HEK293T (cell line): ENCODE measurements around the gene MRPL10.

ENCODE experiments used
- CTCF ChIA-PET: fragments of 350-600 bp; formaldehyde crosslinking; extraction: SDS; loops from one replicate; lab custom pipeline; 2021; ENCODE audit warnings: antibody characterized with exemption, inconsistent platforms; lab: Yijun Ruan, JAX
- POLR2A ChIA-PET: fragments of 350-600 bp; formaldehyde crosslinking; extraction: SDS; loops from one replicate; lab custom pipeline; 2020; ENCODE audit warnings: antibody characterized with exemption, inconsistent platforms; lab: Yijun Ruan, JAX
- DNase-seq: peaks from one replicate; pipeline ENCODE4 v3.0.0; 2012; ENCODE audit warnings: mixed read lengths; ENCODE audit errors: extremely low spot score
- ARNT ChIP-seq: fragments of 450-650 bp; IDR thresholded peaks from 2 replicates; pipeline ENCODE4 v1.6.1; 2017; ENCODE audit warnings: mild to moderate bottlenecking
- BHLHE40 ChIP-seq: fragments of 450-650 bp; IDR thresholded peaks from 2 replicates; pipeline ENCODE4 v1.6.1; 2016; ENCODE audit warnings: mild to moderate bottlenecking, moderate library complexity, borderline replicate concordance
- CTBP1 ChIP-seq: fragments of 450-650 bp; IDR thresholded peaks from 2 replicates; pipeline ENCODE4 v1.6.1; 2016; ENCODE audit warnings: borderline replicate concordance
- ELF4 ChIP-seq: fragments of 450-650 bp; IDR thresholded peaks from 2 replicates; pipeline ENCODE4 v1.6.1; 2017; ENCODE audit warnings: antibody characterized with exemption
- FOXA1 ChIP-seq: fragments of 450-650 bp; IDR thresholded peaks from 2 replicates; pipeline ENCODE4 v1.6.1; 2016; ENCODE audit warnings: mild to moderate bottlenecking
- FOXK2 ChIP-seq: fragments of 450-650 bp; IDR thresholded peaks from 2 replicates; pipeline ENCODE4 v1.6.1; 2016; ENCODE audit warnings: mild to moderate bottlenecking
- FOXM1 ChIP-seq: fragments of 450-650 bp; IDR thresholded peaks from 2 replicates; pipeline ENCODE4 v1.6.1; 2017; ENCODE audit warnings: mild to moderate bottlenecking, borderline replicate concordance
- HDGF ChIP-seq: fragments of 450-650 bp; IDR thresholded peaks from 2 replicates; pipeline ENCODE4 v1.6.1; 2017; ENCODE audit warnings: antibody characterized with exemption, borderline replicate concordance
- L3MBTL2 ChIP-seq: fragments of 450-650 bp; conservative IDR thresholded peaks from 2 replicates; pipeline ENCODE4 v1.6.1; 2016; ENCODE audit warnings: mild to moderate bottlenecking
- LEF1 ChIP-seq: fragments of 450-650 bp; IDR thresholded peaks from 2 replicates; pipeline ENCODE4 v1.6.1; 2017; ENCODE audit warnings: mild to moderate bottlenecking, borderline replicate concordance
- NFRKB ChIP-seq: fragments of 450-650 bp; IDR thresholded peaks from 2 replicates; pipeline ENCODE4 v1.6.1; 2016; ENCODE audit warnings: mild to moderate bottlenecking, moderate library complexity
- SP1 ChIP-seq: fragments of 450-650 bp; IDR thresholded peaks from 2 replicates; pipeline ENCODE4 v1.6.1; 2017
- SUZ12 ChIP-seq: fragments of 450-650 bp; IDR thresholded peaks from 2 replicates; pipeline ENCODE4 v1.6.1; 2016; ENCODE audit warnings: mild to moderate bottlenecking
- TARDBP ChIP-seq: fragments of 450-650 bp; IDR thresholded peaks from 2 replicates; pipeline ENCODE4 v1.6.1; 2016
- ZNF384 ChIP-seq: fragments of 450-650 bp; IDR thresholded peaks from 2 replicates; pipeline ENCODE4 v1.6.1; 2016
- TF ChIP-seq, protein P1 (sequence below): fragments of 450-650 bp; IDR thresholded peaks from 2 replicates; pipeline ENCODE4 v1.6.1; 2016

Gene MRPL10

DNA sequence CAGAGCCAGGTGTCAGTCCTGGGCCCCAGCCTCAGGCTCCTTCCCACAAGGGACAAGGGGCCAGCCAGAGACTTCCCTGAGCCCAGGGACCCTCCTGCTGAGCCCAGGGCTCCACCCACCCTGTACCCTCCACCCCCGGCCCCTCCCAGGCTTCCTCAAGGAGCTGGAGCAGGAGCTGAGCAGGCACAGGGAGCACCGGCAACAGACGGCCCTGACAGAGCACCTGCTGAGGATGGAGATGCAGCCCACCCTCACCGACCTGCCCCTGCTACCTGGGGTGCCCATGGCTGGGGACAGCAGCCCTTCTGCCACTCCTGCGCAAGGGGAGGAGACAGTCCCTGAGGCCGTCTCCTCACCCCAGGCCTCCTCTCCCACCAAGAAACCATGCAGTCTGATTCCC lies 5.3 kb upstream of the MRPL10 start:
- ChIA-PET CTCF (interaction anchor here (0.6 to 2.0 kb wide), 2 partner anchors 53 to 69 kb away, joined by 3 to 6 read pairs; no protein-coding TSS in a partner anchor), POLR2A (interaction anchor here (1.3 to 1.4 kb wide), 2 partner anchors 55 to 59 kb away, joined by 3 to 5 read pairs; partner anchors contain the start of gene SP2)
- TF ChIP-seq HDGF (no peak), NFRKB (no peak), LEF1 (no peak), FOXK2 (no peak), L3MBTL2 (no peak), FOXM1 (no peak), FOXA1 (no peak)
- TF ChIP-seq, protein P1, sequence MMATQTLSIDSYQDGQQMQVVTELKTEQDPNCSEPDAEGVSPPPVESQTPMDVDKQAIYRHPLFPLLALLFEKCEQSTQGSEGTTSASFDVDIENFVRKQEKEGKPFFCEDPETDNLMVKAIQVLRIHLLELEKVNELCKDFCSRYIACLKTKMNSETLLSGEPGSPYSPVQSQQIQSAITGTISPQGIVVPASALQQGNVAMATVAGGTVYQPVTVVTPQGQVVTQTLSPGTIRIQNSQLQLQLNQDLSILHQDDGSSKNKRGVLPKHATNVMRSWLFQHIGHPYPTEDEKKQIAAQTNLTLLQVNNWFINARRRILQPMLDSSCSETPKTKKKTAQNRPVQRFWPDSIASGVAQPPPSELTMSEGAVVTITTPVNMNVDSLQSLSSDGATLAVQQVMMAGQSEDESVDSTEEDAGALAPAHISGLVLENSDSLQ = no peak
- no peak for DNase-seq

DNA sequence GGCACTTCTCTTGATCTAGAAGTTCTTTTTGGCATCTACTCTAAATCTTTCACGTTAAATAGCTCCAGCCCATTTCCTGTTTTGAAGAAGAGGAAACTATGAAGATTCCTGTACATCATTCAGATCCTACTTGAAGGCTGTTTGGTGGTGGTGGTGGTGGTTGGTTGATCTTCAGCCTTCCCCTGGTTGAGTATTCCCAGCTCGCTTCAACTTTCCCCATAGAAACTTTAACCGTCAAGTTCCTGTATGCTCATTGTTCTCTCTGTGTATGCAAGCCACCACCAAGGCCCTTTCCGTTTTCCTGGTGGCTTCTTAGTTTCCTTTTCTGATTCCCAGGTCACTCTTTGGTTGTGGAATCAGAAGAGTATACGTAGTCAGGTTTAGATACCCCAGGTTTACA lies 3.4 kb upstream of the MRPL10 start:
- ChIA-PET POLR2A (interaction anchor here (1.5 kb wide), 1 partner anchor 13 kb away, joined by 5 read pairs; the partner anchor contains the start of gene OSBPL7), CTCF (interaction anchor here (1.0 to 1.1 kb wide), 2 partner anchors 9 to 13 kb away, joined by 3 read pairs; no protein-coding TSS in a partner anchor)
- TF ChIP-seq TARDBP (no peak), HDGF (no peak), ZNF384 (no peak), FOXA1 (no peak), ARNT (no peak), SP1 (no peak), ELF4 (no peak), BHLHE40 (no peak), SUZ12 (no peak)
- DNase-seq = no peak

DNA sequence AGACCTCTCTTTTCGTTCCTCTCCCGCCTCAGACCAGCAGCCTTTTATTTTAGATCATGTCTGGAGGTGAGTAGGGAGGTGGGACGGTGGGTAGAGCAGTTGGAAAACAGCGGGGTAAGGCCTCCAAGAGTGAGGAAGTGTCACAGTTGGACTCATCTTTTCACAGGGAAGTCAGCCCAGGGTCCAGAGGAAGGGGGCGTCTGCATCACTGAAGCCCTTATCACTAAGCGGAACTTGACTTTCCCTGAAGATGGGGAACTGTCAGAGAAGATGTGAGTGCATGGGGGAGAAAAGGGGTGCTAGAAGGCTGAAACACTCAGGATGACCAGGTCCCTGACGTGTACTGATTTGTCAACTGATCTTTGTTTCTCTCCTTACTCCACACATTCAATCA lies 590 bp upstream of the MRPL10 start:
- ChIA-PET CTCF (interaction anchor here (0.6 to 1.4 kb wide), 6 partner anchors 9 to 115 kb away, joined by 3 to 8 read pairs (median 3); partner anchors contain the start of gene SCRN2), POLR2A (interaction anchor here (0.6 to 2.6 kb wide), 34 partner anchors 8 to 277 kb away, joined by 3 to 57 read pairs (median 4); partner anchors contain the start of genes CDK5RAP3, KPNB1, OSBPL7 and PNPO)
- DNase-seq = no peak
- TF ChIP-seq SUZ12 = no peak
- no peak for TF ChIP-seq SP1
- no peak for TF ChIP-seq FOXA1
- no peak for TF ChIP-seq ARNT
- no peak for TF ChIP-seq L3MBTL2
- TF ChIP-seq HDGF = no peak
- TF ChIP-seq FOXK2 = no peak
- TF ChIP-seq TARDBP = no peak
- TF ChIP-seq, protein P1 = no peak
- TF ChIP-seq LEF1 = no peak
- TF ChIP-seq ZNF384 = no peak
- TF ChIP-seq BHLHE40 = no peak
- no peak for TF ChIP-seq NFRKB
- no peak for TF ChIP-seq FOXM1
- no peak for TF ChIP-seq CTBP1
- TF ChIP-seq ELF4 = no peak

DNA sequence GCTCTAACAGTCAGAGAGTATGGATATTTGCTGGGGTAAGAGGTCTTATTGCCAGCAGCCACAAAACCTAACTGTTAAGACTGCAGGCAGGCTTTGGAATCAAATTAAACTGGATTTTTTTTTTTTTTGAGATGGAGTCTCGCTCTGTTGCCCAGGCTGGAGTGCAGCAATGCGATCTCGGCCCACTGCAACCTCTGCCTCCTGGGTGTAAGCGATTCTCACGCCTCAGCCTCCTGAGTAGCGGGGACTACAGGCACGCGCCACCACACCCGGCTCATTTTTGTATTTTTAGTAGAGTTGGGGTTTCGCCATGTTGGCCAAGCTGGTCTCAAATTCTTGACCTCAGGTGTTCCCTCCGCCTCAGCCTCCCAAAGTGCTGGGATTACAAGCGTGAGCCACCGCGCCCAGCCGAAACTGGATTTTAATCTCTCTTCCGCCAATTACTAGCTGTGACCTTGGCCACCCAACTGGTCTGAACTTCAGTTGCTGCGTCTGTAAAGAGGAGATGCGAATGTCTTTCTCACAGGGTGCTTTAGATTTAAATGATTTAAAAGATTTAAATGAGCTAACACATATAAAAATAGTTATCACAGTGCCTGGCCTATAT lies 842 bp downstream of the MRPL10 start:
- CTCF ChIA-PET = no interaction called here
- POLR2A ChIA-PET = interaction anchor here (1.0 to 2.6 kb wide), 12 partner anchors 8 to 181 kb away, joined by 3 to 57 read pairs (median 8); partner anchors contain the start of genes CDK5RAP3, KPNB1, OSBPL7 and SCRN2
- no peak for DNase-seq
- no peak for TF ChIP-seq BHLHE40
- no peak for TF ChIP-seq FOXM1
- TF ChIP-seq ARNT = no peak
- TF ChIP-seq CTBP1 = no peak
- TF ChIP-seq FOXK2 = no peak
- TF ChIP-seq ZNF384 = no peak
- no peak for TF ChIP-seq TARDBP
- no peak for TF ChIP-seq FOXA1
- TF ChIP-seq, protein P1 = no peak
- TF ChIP-seq L3MBTL2 = no peak
- no peak for TF ChIP-seq LEF1
- TF ChIP-seq SP1 = no peak
- TF ChIP-seq NFRKB = no peak

DNA sequence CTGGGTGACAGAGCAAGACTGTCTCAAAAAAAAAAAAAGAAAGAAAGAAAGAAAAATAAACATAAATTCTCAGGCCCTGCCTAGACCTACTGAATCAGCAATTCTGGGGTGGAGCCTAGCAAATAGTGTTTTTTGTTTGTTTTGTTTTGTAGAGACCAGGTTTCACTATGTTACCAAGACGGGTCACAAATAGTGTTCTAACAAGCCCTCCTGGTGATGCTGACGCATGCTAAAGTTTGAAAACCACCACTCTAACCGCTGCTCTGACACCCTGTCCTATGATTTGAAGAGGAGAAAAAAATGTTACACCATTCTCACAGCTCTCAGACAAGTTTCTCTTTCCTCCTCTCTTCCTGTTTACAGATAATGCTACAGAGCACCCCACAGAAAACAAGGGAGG lies 1.5 kb downstream of the MRPL10 start:
- TF ChIP-seq L3MBTL2 (no peak), ARNT (no peak), LEF1 (no peak), FOXK2 (no peak), FOXM1 (no peak), NFRKB (no peak), ZNF384 (no peak)
- CTCF ChIA-PET = no interaction called here
- POLR2A ChIA-PET = interaction anchor here (2.6 kb wide), 1 partner anchor 8 kb away, joined by 57 read pairs; the partner anchor contains the start of gene OSBPL7
- DNase-seq = no peak

DNA sequence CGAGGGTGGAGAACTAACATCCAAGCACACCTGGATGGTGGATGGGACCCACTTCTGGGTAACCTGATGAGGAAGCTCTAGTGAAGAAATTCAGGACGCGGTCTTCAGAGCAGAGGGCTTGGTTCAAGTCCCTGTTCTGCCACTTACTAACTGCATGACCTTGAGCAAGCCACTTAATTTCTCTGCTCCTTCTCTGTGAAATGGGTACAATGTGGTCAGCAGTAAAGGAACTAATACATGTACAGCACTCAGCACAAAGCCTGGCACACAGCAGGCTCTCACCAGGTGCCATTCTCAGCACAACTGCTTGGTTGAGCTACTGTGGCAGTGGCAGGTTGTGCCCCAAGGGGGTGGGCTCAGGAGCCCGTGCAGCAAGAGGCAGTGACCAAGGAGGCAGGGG lies 7.8 kb downstream of the MRPL10 start:
- DNase-seq = no peak
- POLR2A ChIA-PET = interaction anchor here (3.3 kb wide), 1 partner anchor 7 kb away, joined by 57 read pairs; the partner anchor contains the start of genes LRRC46 and MRPL10
- CTCF ChIA-PET = no interaction called here
- TF ChIP-seq ARNT = no peak
- TF ChIP-seq ELF4 = no peak
- no peak for TF ChIP-seq BHLHE40
- no peak for TF ChIP-seq FOXM1
- no peak for TF ChIP-seq ZNF384
- TF ChIP-seq NFRKB = no peak
- TF ChIP-seq, protein P1 = no peak
- TF ChIP-seq FOXK2 = no peak
- TF ChIP-seq SUZ12 = no peak
- no peak for TF ChIP-seq L3MBTL2
- no peak for TF ChIP-seq TARDBP
- no peak for TF ChIP-seq FOXA1
- no peak for TF ChIP-seq CTBP1
- no peak for TF ChIP-seq LEF1
- no peak for TF ChIP-seq SP1
- TF ChIP-seq HDGF = no peak
